ENCODE data around the gene ECE1. TPM values are rescaled to one million over a fixed set of nuclear protein-coding genes. Genes with fewer than 3 reads are reported as not detected.

ECE1 gene
- total RNA-seq, 1 donor from 2014 or later = 217 TPM

DNA sequence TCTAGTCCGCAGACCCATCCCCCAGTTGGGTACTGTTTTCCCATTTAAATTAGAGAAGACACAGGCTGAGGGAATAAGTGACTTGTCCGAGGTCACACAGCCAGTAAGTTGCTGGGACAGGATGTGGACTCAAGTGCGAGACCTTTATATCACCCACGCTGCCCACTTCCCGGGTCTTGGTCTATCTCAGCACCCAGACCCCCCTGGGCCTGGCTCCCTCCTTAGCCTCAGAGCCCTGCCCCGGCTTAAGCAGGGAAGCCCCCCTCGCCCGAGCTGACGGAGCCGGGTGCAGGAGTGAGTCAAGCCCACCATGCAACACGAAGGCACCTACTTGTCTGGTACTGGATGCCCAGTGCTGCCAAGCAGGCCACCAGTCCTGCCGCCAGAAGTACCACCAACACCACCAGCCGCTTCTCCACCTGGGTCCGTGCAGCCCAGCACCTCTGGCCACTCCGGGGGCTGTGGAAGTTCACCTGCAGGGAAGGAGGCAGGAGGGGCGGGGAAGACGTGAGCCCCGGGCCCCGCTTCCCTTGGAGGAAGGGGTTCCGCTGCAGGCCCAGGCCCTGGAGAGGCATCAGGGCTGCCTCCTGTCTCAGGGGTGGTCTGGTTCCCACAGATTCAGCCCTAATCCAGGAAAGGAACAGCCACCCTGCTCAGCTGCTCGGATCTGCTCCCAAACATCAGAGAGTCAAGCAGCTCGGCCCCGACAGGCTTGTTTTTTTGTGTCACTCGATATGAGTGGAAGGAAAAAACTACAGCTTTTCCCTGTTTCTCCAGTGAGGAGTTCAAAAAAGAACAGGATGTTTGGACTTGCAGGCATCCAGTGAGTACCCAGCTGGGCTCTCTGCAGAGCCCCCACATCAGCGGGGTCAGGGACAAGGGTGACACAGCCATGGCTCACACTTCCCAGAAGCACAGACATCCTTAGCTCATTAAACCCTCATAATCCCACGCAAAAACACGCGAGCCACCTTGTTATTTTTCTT is 11.1 kb downstream of the ECE1 start:
- TF ChIP-seq, protein P1, sequence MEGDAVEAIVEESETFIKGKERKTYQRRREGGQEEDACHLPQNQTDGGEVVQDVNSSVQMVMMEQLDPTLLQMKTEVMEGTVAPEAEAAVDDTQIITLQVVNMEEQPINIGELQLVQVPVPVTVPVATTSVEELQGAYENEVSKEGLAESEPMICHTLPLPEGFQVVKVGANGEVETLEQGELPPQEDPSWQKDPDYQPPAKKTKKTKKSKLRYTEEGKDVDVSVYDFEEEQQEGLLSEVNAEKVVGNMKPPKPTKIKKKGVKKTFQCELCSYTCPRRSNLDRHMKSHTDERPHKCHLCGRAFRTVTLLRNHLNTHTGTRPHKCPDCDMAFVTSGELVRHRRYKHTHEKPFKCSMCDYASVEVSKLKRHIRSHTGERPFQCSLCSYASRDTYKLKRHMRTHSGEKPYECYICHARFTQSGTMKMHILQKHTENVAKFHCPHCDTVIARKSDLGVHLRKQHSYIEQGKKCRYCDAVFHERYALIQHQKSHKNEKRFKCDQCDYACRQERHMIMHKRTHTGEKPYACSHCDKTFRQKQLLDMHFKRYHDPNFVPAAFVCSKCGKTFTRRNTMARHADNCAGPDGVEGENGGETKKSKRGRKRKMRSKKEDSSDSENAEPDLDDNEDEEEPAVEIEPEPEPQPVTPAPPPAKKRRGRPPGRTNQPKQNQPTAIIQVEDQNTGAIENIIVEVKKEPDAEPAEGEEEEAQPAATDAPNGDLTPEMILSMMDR (IDR thresholded peaks at IDR 0.05; ENCODE audit: unreplicated experiment) = no peak
- no peak overlapping the region for H3K4me3 Mint-ChIP-seq (ENCODE audit: low read depth)
- no peak for DNase-seq (ENCODE audit: low spot score, unreplicated experiment)
- H3K27me3 Mint-ChIP-seq = no peaks in the 10 kb centered on the region
- H3K4me1 Mint-ChIP-seq (ENCODE audit: low read depth) = peaks cover 35% of the 10 kb centered on the region
- peaks cover 16% of the 10 kb centered on the region for H3K36me3 Mint-ChIP-seq (ENCODE audit: insufficient read depth)
- H3K9me3 Mint-ChIP-seq (ENCODE audit: low read depth) = no peaks in the 10 kb centered on the region
- peak overlapping the region; percentile 10 for H3K27ac Mint-ChIP-seq

DNA sequence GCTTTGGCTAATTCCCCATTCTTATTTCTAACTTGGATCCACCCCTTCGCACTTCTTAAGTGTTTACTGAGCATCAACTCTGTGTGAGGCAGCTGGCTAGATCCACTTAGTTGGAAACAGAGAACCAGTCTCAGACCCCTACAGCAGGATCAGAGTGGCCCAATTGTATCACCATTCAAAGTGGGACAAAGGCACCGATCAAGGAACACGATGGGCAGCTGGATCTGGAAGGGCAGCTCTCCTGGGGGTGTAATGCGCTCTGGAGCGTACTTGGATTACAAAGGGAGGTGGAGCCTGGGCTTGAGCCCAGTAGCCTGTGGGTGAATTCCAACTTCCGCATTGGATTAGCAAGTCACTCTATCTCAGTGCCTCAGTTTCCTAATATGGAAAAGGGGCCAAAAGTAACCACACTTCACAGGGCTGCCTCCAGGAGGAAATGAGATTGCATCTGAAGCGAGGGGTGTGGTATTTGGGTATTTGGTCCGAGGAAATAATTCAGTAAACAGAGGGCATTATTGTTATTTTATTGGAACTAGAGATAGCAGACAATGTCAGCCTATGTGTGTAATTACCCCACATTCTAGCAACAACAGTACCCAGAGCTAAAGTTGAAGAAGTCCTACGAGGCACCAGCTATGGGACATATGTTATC is 11.9 kb downstream of the ECE1 start:
- no peaks in the 10 kb centered on the region for H3K9me3 Mint-ChIP-seq (ENCODE audit: low read depth)
- no peak for DNase-seq (ENCODE audit: low spot score, unreplicated experiment)

GRCh38 chr1:21277180-21277579 is 13.1 kb downstream of the ECE1 start:
- no peak overlapping the region for H3K4me3 Mint-ChIP-seq (ENCODE audit: low read depth)
- peaks cover 15% of the 10 kb centered on the region for H3K36me3 Mint-ChIP-seq (ENCODE audit: insufficient read depth)
- peaks cover 33% of the 10 kb centered on the region for H3K4me1 Mint-ChIP-seq (ENCODE audit: low read depth)
- no peak for DNase-seq (ENCODE audit: low spot score, unreplicated experiment)
- no peaks in the 10 kb centered on the region for H3K9me3 Mint-ChIP-seq (ENCODE audit: low read depth)
- H3K27ac Mint-ChIP-seq = peak overlapping the region; percentile 83
- TF ChIP-seq, protein P1 (IDR thresholded peaks at IDR 0.05; ENCODE audit: unreplicated experiment) = no peak
- no peaks in the 10 kb centered on the region for H3K27me3 Mint-ChIP-seq

More for the DNA sequence above, 11.9 kb downstream of the ECE1 start:
- TF ChIP-seq, protein P1 (IDR thresholded peaks at IDR 0.05; ENCODE audit: unreplicated experiment) = no peak
- H3K27ac Mint-ChIP-seq = peak overlapping the region; percentile 10
- H3K4me1 Mint-ChIP-seq (ENCODE audit: low read depth) = peaks cover 32% of the 10 kb centered on the region
- no peaks in the 10 kb centered on the region for H3K27me3 Mint-ChIP-seq
- H3K4me3 Mint-ChIP-seq (ENCODE audit: low read depth) = no peak overlapping the region
- peaks cover 14% of the 10 kb centered on the region for H3K36me3 Mint-ChIP-seq (ENCODE audit: insufficient read depth)

GRCh38 chr1:21272540-21272939 is 17.7 kb downstream of the ECE1 start:
- H3K27ac Mint-ChIP-seq = no peak overlapping the region
- H3K36me3 Mint-ChIP-seq (ENCODE audit: insufficient read depth) = peaks cover 32% of the 10 kb centered on the region

DNA sequence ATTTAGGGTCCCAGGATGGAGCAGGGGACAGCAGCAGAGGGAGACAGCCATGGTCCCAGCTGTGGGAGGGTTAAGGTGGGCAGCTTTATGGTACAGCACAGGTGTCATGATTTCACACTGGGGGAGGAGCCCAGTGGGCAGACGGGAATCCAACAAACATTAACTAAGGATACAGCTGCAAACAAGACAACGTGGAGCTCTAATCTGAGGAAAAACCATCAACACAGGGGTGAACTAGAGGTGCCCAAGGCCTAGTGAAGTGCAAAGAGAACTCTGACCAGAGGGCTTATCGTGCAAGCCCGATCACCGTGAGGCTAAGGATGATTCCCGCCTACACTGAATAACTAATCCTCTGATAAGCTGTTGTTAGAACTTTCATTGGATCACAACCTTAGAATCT is 18.7 kb downstream of the ECE1 start:
- Mint-ChIP-seq H3K27ac (peak overlapping the region; percentile 94), H3K9me3 (ENCODE audit: low read depth) (peaks cover 2% of the 10 kb centered on the region), H3K4me1 (ENCODE audit: low read depth) (peaks cover 45% of the 10 kb centered on the region), H3K27me3 (no peaks in the 10 kb centered on the region), H3K4me3 (ENCODE audit: low read depth) (no peak overlapping the region), H3K36me3 (ENCODE audit: insufficient read depth) (peaks cover 39% of the 10 kb centered on the region)
- TF ChIP-seq, protein P1 (IDR thresholded peaks at IDR 0.05; ENCODE audit: unreplicated experiment) = no peak
- no peak for DNase-seq (ENCODE audit: low spot score, unreplicated experiment)

More at GRCh38 chr1:21272540-21272939, 17.7 kb downstream of the ECE1 start:
- TF ChIP-seq, protein P1 (IDR thresholded peaks at IDR 0.05; ENCODE audit: unreplicated experiment) = no peak
- no peak overlapping the region for H3K4me3 Mint-ChIP-seq (ENCODE audit: low read depth)
- peaks cover 47% of the 10 kb centered on the region for H3K4me1 Mint-ChIP-seq (ENCODE audit: low read depth)
- no peaks in the 10 kb centered on the region for H3K9me3 Mint-ChIP-seq (ENCODE audit: low read depth)
- no peaks in the 10 kb centered on the region for H3K27me3 Mint-ChIP-seq
- DNase-seq (ENCODE audit: low spot score, unreplicated experiment) = no peak

Data from progenitor cell of endocrine pancreas (in vitro differentiated cells).